HCT116 (cell line): Measurements from ENCODE around the gene ZNF626.

Experiments
- EGR1 ChIP-seq: IDR thresholded peaks from 2 replicates; pipeline ENCODE4 v1.6.1; 2012; ENCODE audit warnings: low read depth
- EZH2 ChIP-seq: fragments of 200-600 bp; sonication (generic); IDR thresholded peaks from 2 replicates; pipeline ENCODE4 v1.6.1; 2017; ENCODE audit warnings: antibody characterized with exemption, mixed run types
- JUND ChIP-seq: IDR thresholded peaks from 2 replicates; pipeline ENCODE4 v1.6.1; 2012
- POLR2A ChIP-seq: IDR thresholded peaks from 2 replicates; pipeline ENCODE4 v1.7.0; 2011; ENCODE audit warnings: borderline replicate concordance; ENCODE audit not compliant: insufficient read depth, insufficient read length; ENCODE audit errors: extremely low read depth
- POLR2AphosphoS5 ChIP-seq: IDR thresholded peaks from 2 replicates; pipeline ENCODE4 v1.6.1; 2011; ENCODE audit warnings: mild to moderate bottlenecking, low read depth, low read length, moderate library complexity
- SIN3A ChIP-seq: IDR thresholded peaks from 2 replicates; pipeline ENCODE4 v1.6.1; 2012; ENCODE audit warnings: low read depth
- TCF7L2 ChIP-seq: IDR thresholded peaks from 2 replicates; pipeline ENCODE4 v1.7.0; 2011; ENCODE audit warnings: borderline replicate concordance, inconsistent platforms; ENCODE audit not compliant: insufficient read depth, insufficient read length; ENCODE audit errors: extremely low read depth
- ZNF274 ChIP-seq: fragments of 200-500 bp; sonication (Bioruptor generic); IDR thresholded peaks from 2 replicates; pipeline ENCODE4 v1.6.1; 2014; ENCODE audit warnings: mild to moderate bottlenecking, low read depth, low read length, inconsistent platforms
- TF ChIP-seq, protein P1 (sequence below), 3 experiments: fragments of 200-600 bp in 1 of 3; sonication (generic) in 1 of 3; IDR thresholded peaks in 2 of 3; conservative IDR thresholded peaks in 1 of 3; 2 replicates each; pipeline ENCODE4 v1.5.1; 2012 to 2017; ENCODE audit warnings: low read depth in 2 of 3, low read length in 2 of 3, antibody characterized with exemption in 1 of 3, borderline replicate concordance in 1 of 3, control low read depth in 1 of 3, mild to moderate bottlenecking in 1 of 3, mixed read lengths in 1 of 3, mixed run types in 1 of 3, moderate library complexity in 1 of 3; ENCODE audit not compliant: insufficient read depth in 1 of 3
- TF ChIP-seq, protein P2 (sequence below): IDR thresholded peaks from 2 replicates; pipeline ENCODE4 v1.6.1; 2012

GRCh38 chr19:20661150-20661819 lies at the start of gene ZNF626:
- TF ChIP-seq EZH2, result no peak
- TF ChIP-seq, protein P1, sequence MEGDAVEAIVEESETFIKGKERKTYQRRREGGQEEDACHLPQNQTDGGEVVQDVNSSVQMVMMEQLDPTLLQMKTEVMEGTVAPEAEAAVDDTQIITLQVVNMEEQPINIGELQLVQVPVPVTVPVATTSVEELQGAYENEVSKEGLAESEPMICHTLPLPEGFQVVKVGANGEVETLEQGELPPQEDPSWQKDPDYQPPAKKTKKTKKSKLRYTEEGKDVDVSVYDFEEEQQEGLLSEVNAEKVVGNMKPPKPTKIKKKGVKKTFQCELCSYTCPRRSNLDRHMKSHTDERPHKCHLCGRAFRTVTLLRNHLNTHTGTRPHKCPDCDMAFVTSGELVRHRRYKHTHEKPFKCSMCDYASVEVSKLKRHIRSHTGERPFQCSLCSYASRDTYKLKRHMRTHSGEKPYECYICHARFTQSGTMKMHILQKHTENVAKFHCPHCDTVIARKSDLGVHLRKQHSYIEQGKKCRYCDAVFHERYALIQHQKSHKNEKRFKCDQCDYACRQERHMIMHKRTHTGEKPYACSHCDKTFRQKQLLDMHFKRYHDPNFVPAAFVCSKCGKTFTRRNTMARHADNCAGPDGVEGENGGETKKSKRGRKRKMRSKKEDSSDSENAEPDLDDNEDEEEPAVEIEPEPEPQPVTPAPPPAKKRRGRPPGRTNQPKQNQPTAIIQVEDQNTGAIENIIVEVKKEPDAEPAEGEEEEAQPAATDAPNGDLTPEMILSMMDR (IDR thresholded peaks at IDR 0.05 in 2 of 3, conservative IDR thresholded peaks at IDR 0.05 in 1 of 3; ENCODE audit: borderline replicate concordance in 1 of 3, insufficient read depth in 1 of 3, low read depth in 2 of 3, low read length in 2 of 3), result no peak
- TF ChIP-seq, protein P2, sequence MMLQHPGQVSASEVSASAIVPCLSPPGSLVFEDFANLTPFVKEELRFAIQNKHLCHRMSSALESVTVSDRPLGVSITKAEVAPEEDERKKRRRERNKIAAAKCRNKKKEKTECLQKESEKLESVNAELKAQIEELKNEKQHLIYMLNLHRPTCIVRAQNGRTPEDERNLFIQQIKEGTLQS, result no peak
- no peak for TF ChIP-seq JUND
- no peak for TF ChIP-seq POLR2A
- TF ChIP-seq ZNF274, result no peak
- TF ChIP-seq SIN3A, result no peak
- TF ChIP-seq EGR1, result no peak
- TF ChIP-seq TCF7L2, result no peak
- no peak for TF ChIP-seq POLR2AphosphoS5
